ENCODE measurements around the gene IGSF9B. TPM values are rescaled to one million over a fixed set of nuclear protein-coding genes. Genes with fewer than 3 reads are reported as not detected.

IGSF9B gene
- 0.67 to 3.0 TPM (median 2.1 TPM) in 5 replicates for total RNA-seq (2022; extraction: Qiagen RNA extraction)

GRCh38 chr11:133956650-133957633 is at the start of gene IGSF9B:
Gene IGSF9B, minus strand, starts transcription at chr11:133956968. Its CDS starts 214 bp downstream, at chr11:133956754.

Other genes with a start within 250 kb of the IGSF9B start
- gene SPATA19, start 111.5 kb downstream of the IGSF9B start, total RNA-seq (2022; extraction: Qiagen RNA extraction): not detected in 5 replicates
- gene JAM3, start 112.1 kb upstream of the IGSF9B start, total RNA-seq (2022; extraction: Qiagen RNA extraction): 3.2 to 4.4 TPM (median 3.8 TPM) in 5 replicates

All from A549 treated with Mapracorat at 1 μM for 4 hours (cell line).